NCI-H226 (cell line): ENCODE data around the gene SLC49A3.
"Not testable (repeated sequence)": the region's sequence is repeated elsewhere in the genome, so short reads cannot be mapped to it uniquely, and the experiment has no call there.

Experiments used
- DNase-seq: peaks from one replicate; pipeline ENCODE4 v3.0.0-alpha.2; 2015

The SLC49A3 gene

GRCh38 chr4:700587-701264, 11.8 kb upstream of the SLC49A3 start:
- DNase-seq: no peak

GRCh38 chr4:699816-700580, 11.0 kb upstream of the SLC49A3 start:
- DNase-seq: no peak

- DNase-seq: not testable (repeated sequence)
Measured at GRCh38 chr4:694341-694940, 5.5 kb upstream of the SLC49A3 start.

GRCh38 chr4:692771-693554, 4.0 kb upstream of the SLC49A3 start:
- DNase-seq: no peak

GRCh38 chr4:689723-690122, 772 bp upstream of the SLC49A3 start:
- no peak for DNase-seq

GRCh38 chr4:687971-688853, 739 bp downstream of the SLC49A3 start:
- no peak for DNase-seq

GRCh38 chr4:687048-687970, 1.6 kb downstream of the SLC49A3 start:
- peak; percentile 82 for DNase-seq

GRCh38 chr4:686413-687040, 2.4 kb downstream of the SLC49A3 start:
- DNase-seq: no peak

- no peak for DNase-seq
Measured at GRCh38 chr4:685679-686412, 3.1 kb downstream of the SLC49A3 start.

GRCh38 chr4:684623-685327, 4.2 kb downstream of the SLC49A3 start:
- no peak for DNase-seq

GRCh38 chr4:683982-684622, 4.8 kb downstream of the SLC49A3 start:
- DNase-seq: peak; percentile 43

GRCh38 chr4:683247-683897, 5.6 kb downstream of the SLC49A3 start:
- no peak for DNase-seq

- DNase-seq: no peak
Measured at GRCh38 chr4:682490-683172, 6.3 kb downstream of the SLC49A3 start.

GRCh38 chr4:681736-682451, 7.1 kb downstream of the SLC49A3 start:
- DNase-seq: no peak

GRCh38 chr4:680928-681645, 7.9 kb downstream of the SLC49A3 start:
- DNase-seq: no peak

- no peak for DNase-seq
Measured at GRCh38 chr4:680551-680927, 8.4 kb downstream of the SLC49A3 start.
